Activated CD4-positive, CD25-positive, alpha-beta regulatory T cell (primary cell): ENCODE measurements around the gene UBE2L5.

ENCODE experiments used
- DNase-seq, 4 experiments: peaks; one replicate each; lab custom pipeline; 2025; lab: John Stamatoyannopoulos, UW

Gene UBE2L5

DNA sequence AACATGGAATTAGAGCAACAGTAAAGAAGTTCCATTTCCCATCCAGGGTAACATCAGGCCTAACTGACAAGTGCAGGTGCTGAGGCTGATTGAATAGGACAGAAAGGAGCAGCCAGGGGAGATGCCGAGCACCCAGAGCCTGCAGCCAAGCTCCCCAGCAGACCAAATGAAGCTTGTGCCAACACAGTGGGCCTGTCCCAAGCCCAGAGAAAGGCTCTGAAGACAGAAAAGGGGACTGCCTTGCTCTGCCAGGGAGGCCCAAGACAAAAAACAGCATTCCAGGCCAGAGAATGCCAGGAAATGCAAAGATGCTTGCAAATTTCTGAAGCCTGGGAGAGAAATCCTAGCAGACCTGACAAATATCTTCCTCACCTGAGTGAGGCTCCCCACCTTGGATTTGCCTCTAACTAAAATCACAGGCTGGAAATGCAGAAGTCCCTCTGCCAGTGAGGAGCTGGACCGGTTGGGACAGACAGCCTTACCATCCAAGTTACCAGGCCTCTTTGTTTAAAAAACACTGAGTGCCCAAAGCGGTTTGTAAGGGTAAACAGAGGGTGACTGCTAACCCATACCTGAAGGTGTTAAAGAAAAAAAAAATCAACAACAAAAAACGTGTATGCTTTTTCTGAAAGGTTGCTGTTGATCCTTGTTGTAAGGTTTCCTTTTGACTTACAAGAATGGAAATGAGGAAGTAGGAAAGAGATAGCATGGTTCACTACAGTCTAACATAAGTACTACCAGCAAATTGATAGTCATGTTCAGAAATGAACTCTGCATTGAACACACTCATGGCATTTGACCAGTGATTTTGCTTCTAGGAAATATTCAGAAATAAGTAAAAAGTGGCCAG is 55.3 kb downstream of the UBE2L5 start:
- no peak for DNase-seq
